ENCODE data around the gene EDRF1.

The EDRF1 gene

DNA sequence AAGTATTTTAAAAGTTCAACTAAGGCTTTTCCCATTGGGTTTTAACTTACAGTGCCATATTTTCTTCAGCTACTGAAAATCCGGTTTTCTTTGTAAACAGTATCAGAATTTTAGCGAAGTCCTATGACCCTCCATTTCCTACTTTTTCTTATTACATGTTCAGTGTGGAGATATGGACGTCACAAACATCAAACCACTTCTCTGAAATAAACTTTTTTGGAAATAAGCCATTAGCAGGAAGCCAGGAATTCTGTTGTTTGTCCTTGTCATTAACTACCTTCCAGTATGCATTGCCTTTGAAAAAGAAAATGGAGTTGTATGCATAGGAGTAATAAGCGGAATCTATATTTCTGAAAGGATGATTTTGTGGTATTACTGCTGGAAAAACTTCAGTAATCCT is 47.0 kb downstream of the EDRF1 start:
- no peak for DNase-seq (ENCODE audit: low read depth)

DNA sequence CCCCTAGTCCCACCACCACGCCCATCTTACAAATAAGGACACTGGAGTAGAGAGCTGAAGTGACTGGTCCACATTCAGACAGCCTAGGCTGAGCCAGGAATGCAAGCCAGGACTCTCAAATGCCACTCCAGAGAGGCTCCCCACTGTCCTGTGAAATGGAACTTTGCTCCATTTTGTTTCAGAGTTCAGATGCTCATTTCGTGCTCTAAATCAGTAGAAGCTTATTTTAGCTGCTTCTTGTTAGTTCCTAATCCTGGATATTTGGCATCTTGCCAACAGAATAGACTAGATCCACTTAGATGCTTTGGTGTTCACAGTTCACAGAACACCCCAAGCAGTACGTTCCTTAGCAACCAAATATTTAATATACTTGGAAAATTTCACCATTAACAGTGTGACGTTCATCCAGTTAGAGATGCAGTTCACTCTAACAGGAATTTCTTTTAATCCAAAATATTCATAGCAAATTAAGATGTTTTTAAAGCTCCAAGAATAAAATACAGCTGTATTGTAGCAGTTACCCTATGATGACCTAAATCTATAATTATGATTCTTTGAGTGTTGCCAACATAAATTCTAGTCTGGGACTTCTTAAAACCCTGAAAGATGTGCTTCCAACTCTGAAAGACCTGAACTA is 48.8 kb downstream of the EDRF1 start:
- DNase-seq (ENCODE audit: low read depth): no peak

DNA sequence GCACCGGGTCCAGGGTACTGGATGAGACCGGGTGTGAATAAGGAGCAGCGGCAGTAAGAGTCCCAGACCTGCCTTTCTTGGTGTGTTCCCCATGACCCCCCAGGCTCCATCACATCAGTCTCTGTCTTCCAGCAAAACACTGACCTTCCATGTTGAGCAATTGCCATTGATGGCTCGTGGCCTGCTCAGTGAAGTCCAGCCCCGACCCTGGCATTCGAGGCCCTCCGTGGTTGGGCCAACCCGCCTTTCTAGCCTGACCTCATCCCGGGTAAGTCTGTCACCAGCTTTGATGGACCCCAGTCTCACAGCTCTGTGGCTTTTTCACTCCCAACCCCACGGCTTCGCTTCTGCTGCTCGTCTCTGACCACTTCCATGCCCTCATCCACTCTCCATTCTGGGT is 49.7 kb downstream of the EDRF1 start:
- DNase-seq (ENCODE audit: low read depth): no peak

DNA sequence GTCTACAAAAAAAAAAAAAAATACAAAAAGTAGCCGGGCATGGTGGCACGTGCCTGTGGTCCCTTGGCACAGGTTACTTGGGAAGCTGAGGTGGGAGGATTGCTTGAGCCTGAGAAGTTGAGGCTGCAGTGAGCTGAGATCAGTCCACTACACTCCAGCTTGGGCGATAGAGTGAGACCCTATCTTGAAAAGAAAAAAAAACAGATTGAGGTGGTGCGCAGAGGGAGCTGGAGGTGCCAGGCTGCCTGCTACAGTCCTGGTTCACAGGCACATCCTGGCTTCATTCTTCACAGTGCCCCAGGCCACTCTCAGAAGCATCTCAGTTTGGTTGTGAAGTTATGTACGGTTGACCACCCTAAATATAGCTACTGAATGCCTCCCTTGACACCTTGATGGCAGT is 51.3 kb downstream of the EDRF1 start:
- no peak for DNase-seq (ENCODE audit: low read depth)

GRCh38 chr10:125772112-125772863 is 52.8 kb downstream of the EDRF1 start:
- no peak for DNase-seq (ENCODE audit: low read depth)

DNA sequence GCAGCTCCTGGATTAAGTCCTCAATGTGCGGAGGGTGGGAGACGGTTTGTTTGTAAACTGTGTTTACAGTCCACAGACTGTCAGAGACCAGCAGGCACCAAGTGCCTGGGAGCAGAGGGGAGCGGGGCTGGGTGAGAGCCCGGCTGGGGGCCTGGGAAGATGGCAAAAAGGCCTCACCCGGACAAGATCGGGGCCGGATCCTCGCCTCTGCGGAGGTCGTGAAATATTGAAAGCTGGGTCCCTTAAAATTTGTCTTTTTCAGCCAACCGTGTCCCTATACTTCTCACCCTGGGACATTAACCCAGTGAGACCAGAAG is 53.3 kb downstream of the EDRF1 start:
- DNase-seq (ENCODE audit: low read depth): no peak

- DNase-seq (ENCODE audit: low read depth): no peak
Measured at GRCh38 chr10:125773687-125774543, 54.4 kb downstream of the EDRF1 start.

DNA sequence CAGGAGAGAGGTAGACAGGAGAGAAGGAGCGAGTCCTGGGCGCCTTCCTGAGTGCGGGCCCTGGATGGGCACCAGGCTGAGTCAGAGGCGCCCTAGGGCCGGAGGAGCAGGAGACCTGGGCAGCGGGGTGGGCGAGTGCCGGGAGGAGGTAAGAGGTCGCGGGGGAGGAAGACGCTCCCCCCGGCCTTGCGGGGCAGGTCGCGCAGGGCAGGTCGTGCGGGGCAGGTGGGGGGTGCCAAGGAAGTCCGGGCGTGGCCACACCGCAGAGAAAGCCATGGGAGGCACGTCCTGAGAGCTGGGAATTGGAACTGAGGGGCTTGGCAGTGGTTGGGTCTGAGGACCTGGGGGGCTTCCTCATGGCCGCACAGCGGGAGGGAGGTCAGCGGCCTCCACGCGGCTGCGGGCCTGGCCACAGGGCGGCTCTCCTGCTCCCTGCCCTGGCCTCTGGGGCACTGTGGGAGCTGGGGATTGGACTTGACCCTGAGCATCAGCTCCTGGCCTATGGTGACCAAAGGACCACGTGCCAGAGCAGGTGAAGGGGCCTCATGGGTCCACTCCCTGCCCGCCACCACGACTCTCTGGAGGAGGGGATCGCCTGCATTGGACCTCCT is 55.2 kb downstream of the EDRF1 start:
- no peak for DNase-seq (ENCODE audit: low read depth)

- DNase-seq (ENCODE audit: low read depth): no peak
Measured at GRCh38 chr10:125775491-125776106, 56.1 kb downstream of the EDRF1 start, which contains the start of gene MMP21. Gene MMP21, minus strand, starts transcription at chr10:125775821. Its CDS starts 0 bp downstream, at chr10:125775821.

- no peak for DNase-seq (ENCODE audit: low read depth)
Measured at GRCh38 chr10:125777806-125778205, 58.3 kb downstream of the EDRF1 start.

GRCh38 chr10:125778556-125778955 is 59.0 kb downstream of the EDRF1 start:
- DNase-seq (ENCODE audit: low read depth): no peak

DNA sequence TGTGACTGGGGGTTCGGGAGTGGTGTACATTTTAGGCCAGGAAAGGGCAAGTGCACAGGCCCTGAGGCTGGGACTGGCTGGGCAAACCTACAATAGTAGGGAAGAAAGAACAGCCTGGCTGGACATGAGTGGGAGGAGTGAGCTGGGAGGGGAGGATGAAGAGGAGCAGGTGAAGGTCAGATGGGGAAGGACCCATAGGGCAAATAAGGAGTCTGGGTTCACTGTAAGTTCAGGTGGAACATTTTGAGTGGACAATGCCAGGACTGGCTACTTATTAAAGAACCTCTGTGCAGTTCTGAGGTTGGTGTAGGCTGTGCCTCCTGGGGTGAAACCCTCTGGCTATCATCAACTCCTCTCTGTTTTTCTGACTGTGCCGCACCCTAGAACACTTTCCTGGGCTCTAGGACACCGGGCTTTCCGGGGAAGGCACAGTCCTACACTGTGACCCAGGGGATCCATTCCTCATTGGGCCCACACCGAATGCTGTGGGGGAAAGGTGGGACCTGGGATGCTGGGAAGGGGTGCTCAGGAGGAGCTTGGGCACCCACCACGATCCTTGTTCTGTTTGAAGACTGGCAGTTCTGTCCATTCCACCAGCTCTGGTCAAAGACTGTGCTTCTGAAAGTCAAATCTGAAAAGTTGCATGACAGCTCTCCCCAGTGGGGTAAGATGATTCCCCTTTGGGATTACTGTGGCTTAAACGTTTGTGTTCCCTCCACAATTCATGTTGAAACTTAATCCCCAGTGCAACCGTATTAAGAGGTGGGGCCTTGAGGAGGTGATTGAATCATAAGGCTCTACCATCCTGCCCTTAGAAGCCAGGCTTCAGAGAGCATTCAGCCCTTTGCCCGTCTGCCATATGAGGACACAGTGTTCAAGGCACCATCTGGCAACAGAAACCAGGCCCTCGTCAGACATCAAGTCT is 60.2 kb downstream of the EDRF1 start:
- DNase-seq (ENCODE audit: low read depth): no peak

GRCh38 chr10:125781374-125781773 is 61.9 kb downstream of the EDRF1 start:
- no peak for DNase-seq (ENCODE audit: low read depth)

- no peak for DNase-seq (ENCODE audit: low read depth)
Measured at GRCh38 chr10:125782054-125782453, 62.5 kb downstream of the EDRF1 start.

DNA sequence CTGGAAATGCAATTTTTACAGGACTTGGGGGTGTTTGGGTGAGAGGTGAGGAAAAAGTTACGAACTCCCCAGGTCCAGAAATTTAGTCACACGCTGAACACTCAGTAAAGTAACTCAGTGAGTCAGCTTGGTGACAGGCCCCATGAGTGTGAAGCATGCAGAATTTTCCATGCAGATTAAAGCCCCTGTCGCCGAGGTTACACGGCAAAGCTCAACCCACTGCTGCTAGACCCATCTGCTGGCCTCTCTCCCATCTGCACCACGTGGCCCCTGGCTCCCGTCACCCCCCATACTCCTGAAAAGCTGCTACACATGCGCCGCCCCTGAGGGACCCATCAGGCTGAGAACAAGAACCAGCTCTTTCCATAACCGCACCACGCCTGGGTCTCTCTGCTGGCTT is 63.1 kb downstream of the EDRF1 start:
- DNase-seq (ENCODE audit: low read depth): no peak

GRCh38 chr10:125783408-125783807 is 63.9 kb downstream of the EDRF1 start:
- DNase-seq (ENCODE audit: low read depth): no peak

DNA sequence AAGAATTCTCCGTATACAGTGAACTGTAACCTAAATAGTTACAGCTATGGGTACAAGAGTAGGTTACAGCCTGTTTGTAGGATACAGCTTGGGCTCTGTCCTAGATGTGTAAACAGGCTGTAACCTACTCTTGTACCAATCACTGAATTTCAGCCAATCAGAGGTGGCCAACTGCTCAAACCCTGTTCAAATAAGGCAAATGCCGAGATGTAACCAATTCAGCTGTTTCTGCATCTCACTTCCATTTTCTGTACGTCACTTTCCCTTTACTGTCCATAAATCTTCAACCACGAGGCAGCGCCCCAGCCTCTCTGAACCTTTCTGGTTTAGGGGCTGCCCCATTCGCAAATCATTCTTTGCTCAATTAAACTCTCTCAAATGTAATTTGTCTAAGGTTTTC is 64.4 kb downstream of the EDRF1 start:
- no peak for DNase-seq (ENCODE audit: low read depth)

- no peak for DNase-seq (ENCODE audit: low read depth)
Measured at GRCh38 chr10:125785791-125786190, 66.3 kb downstream of the EDRF1 start.

- DNase-seq (ENCODE audit: low read depth): no peak
Measured at GRCh38 chr10:125788156-125789034, 68.9 kb downstream of the EDRF1 start.

Measured in stimulated activated CD8-positive, alpha-beta memory T cell treated with anti-CD3 and anti-CD28 coated beads, Interleukin-12 subunit alpha, Interleukin-12 subunit beta, amount 100 ng/mL, for 4 hours (primary cell).